NCI-H187 (cell line): ENCODE data around the gene LYL1.

Experiments used
- DNase-seq, 2 experiments: peaks; one replicate each; lab custom pipeline; 2025; lab: John Stamatoyannopoulos, UW

LYL1 gene

DNA sequence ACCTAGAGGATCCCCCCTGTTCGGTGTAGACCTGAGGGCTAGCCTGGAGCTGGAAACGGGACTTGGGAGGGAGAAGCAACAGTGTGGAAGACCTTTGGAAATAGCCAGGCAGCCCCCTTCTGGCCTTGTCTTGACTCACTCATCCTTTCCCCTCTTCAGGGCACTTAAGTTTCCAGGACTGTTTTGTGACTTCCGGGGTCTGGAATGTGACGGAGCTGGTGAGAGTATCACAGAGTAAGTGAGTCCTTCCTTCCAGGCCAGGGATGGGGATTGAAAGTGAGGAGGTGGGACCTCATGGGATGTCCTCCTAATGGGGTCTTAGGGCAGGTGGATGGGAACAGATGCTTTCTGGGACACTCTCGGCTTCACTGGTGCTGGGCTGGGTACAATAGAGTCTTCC, 29.4 kb downstream of the LYL1 start:
- DNase-seq, result no peak

DNA sequence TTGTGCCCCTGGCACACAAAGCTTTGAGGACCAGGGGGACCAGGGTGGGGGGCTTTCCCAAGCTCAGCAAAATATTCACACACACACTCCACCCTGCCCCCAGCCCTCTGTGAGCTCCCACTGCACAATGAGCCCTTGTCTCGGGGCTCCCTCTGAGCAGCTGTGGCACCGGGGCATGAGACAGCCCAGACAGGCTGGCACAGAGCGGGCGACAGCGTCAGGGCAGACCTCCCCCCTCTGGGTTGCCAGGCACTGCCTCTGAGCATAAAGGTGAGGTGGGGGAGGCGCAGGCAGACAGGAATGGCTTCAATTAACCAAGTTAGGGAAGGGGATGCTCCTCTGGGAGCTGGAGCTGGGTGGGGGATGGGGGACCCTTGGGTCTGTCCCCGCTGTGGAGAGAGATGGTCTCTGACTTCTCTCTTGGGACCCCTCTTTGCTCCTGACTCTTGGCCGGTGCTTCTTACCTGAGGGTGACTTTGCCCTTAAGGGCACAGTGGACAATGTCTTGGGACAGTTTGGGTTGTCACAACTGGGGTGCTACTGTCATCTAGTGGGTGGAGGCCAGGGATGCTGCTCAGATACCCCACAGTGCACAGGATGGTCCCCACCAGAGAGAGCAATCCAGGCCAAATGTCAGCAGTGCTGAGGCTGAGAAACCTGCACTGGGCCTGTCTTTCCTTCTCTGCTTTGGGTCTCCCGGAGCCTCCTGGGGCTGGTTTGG, 30.3 kb downstream of the LYL1 start:
- no peak for DNase-seq

DNA sequence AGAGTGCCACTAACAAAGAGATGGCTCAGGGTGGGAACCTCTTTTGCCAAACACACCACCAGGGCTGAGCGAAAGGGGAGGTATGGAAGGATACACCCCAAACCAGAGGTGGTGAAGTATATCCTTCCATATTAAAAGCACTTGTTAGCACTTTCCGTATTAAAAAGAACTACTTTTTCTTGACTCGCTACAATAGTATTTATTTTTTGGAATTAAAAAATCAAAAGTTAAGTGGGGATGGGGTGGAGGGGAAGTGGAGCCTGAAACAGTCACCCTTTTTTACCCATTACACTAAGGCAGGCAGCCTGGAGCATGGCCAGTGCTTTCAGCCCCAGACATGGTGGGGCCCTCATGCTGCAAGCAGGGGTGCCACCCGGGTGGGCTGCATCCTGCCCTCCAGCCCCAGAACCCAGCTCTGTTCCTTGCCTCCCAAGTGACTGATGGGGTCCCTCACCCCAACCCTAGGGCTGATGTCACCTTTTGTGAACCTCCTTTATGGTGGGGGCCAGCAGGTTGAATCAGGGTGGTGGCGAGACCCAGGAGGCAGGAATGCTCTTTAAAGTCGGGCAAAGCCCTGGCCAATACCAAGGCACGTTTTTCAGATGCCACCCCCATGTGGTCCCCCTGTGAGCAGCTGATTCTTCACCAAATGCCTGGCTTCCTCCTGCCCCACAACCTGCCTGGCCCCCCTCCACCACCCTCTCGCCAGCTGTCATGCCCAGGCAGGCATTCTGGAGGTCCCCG, 31.0 kb downstream of the LYL1 start:
- no peak for DNase-seq

DNA sequence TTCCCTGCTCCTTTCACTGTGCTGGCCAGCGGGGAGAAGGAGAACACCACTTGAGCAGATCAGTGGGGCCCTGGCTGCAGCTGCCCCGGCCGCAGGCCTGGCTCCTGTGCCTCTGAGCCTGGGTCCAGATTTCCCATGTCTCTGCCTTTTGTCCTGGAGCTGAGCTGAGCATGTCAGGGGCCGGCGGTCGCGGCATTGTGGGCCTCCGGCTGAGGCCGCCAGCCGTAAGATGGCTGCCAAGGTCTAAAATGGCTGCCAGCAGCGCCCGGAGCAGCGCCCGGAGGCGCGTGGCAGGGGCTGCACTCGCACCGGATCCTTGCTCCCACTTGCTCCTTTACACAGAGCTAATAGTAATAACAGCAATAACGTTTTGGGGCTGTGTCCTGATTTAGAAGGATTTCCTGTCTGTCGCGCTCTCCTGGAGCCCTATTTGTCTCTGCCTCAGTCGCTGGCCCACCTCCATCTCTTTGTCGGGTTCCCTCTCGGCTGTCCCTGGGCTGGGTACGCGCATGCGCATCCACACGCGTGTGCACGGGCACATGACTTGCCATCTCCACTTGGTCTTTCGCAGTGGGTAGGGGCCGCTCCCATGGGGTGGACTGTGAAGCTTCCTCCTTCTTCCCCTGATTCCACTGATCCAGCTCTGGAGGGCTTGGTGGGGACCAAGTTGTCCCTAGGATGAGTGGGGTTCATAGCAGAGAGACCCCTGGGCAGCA, 32.1 kb downstream of the LYL1 start:
- DNase-seq, result no peak

DNA sequence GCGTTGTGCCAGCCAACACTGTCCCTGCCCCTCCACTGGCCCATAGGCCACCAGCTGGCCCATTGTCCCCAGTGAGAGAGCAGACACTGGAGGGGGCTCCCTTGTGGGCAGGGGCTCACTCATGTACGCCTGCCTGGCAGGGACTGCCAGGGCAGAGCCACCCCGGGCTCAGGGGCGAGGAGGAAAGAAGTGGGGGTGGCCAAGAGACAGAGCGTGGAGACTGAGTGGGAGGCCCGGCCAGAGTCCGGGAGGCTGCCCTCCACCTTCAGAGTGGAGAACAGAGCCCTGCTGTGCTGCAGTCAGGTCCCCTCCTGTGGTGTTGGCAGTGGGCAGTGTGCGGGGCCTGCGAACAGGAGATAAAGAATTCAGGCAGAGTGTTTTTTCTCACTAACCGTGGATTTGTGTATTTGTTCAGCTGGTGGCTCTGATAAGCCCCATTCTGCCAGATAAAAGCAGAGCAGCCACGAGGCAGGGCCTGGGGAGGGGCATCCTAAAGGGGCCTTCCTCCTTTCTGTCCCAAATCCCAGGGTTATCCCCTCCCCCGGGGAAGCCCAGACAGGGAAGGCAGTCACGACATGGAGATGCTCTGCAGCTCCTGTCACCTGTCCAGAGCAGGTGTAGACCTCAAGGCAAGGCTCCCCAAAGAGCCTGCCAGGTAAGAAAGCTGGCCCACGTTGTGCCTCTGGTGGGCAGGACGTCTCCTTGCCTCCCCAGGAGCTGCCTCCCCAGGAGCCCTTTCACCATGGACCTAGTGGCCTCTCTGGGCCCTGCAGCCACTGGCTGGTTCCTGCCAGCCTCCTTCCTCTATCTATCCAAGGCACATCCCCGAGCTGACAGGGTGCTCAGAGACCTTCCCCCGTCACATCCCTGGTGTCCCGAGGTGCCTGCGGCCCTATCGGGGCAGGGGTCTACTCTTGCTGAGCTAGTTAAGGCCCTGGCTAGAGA, 33.0 kb downstream of the LYL1 start:
- DNase-seq, result no peak

DNA sequence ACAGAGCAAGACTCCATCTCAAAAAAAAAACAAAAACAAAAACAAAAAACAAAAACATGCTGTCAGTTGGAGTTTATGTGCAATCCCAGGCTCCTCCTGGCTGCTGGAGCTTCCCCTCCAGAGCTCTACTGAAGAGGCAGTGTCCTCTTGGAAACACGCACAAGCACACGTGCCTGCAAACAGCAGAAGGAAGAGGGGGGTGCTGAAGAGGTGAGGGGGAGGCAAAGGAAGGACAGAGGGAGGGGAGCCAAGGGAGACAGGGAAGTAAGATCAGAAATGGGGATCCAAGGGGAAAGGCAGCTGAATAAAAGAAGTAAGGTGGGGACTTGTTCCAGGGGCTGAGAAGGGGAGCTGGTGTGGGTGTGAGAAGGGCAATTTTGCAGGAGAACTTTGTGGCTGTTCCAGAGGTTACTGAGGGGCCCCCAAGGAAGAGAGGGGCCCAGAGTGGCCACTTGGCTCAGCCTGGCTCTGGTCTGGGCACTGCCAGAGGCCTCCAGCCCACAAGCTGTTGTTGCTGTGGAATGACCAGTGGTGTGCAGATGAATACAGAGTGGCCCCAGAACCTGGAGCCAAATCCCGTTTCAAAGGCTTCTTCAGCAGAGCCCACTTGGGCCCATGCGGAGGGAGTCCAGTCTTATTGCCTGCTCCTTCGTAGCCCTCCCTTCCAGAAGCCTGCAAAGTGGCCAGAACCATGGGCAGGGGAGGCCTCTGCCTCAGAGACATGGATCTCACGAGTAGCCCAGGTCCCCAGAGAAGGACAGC, 34.4 kb downstream of the LYL1 start:
- DNase-seq, result no peak

DNA sequence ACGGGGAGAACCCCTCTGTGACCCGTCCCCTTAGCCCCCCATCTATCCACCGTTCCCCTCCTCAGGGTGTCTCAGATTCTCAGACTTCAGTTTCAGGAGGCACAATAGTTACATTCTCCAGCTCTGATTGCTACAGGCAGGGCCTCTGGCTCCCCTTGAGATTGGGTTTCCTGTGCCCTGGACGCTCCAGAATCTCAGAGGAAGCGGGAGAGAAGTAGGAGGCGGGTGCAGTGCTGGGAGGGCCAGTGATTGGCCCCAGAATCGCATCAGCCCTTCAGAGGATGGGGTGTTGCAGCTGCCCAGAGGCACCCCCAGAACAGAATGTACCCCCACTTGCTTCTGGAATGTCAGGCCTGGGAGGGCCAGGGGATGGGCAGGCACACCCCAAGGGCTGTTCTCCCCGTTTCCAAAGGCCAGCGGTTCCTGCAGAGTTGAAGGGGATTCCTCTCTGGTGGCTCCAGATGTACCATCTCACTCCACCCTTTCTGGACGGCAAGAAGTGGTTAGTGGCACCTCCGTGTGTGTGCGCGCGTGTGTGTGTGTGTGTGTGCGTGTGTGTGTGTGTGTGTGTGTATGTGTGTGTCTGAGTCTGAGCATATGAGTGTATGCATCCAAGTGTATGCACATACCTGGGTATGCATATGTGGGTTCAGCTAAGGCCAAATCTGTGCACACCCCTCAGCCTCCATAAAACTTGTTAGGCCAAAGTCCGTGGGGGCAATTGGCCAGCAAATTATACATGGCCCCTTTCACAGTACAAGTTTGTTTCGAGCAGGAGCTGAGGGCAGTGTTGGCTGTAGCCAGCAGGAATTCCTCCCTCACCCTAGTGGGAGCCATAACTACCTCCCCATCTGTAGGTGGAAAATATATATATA, 35.5 kb downstream of the LYL1 start:
- no peak for DNase-seq

DNA sequence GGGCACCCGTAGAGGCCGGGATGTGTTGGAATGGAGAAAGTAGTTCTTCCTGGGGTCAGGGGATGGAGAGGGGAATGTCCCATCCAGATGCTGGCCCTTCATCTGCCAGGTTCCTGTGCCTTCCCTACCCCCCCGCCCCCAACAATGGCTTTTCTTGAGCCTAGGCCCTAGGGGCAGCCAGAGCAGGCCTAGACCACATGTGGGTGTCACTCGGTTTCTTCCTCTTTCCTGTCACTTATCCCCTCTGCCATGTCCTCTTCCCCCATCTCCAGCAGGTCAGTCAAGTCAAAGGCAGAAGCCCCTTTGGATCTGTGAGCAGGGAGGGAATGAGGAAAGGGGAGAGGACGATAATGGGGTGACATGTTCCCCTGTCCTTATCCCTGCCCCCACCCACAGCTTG, 36.4 kb downstream of the LYL1 start:
- no peak for DNase-seq

DNA sequence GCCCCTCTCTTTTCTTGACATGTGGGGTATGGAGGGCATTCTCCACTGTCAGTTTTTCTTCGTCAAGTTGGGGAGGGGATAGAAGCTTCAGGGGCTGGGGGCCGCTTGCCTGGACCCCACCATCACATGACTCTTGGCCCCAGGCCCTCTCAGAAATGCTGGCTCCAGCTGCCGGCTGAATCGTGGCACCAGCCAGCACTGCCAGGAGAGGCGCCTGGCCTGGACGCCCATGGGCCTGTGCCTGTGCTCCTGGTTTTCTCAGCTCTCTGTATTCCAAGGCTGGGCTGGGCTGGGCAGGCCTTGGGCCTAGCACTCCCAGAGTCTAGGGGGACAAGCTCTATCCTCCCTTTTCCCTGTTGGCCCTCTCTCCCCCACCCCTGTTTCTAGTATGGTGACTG, 38.6 kb downstream of the LYL1 start:
- DNase-seq, result no peak

DNA sequence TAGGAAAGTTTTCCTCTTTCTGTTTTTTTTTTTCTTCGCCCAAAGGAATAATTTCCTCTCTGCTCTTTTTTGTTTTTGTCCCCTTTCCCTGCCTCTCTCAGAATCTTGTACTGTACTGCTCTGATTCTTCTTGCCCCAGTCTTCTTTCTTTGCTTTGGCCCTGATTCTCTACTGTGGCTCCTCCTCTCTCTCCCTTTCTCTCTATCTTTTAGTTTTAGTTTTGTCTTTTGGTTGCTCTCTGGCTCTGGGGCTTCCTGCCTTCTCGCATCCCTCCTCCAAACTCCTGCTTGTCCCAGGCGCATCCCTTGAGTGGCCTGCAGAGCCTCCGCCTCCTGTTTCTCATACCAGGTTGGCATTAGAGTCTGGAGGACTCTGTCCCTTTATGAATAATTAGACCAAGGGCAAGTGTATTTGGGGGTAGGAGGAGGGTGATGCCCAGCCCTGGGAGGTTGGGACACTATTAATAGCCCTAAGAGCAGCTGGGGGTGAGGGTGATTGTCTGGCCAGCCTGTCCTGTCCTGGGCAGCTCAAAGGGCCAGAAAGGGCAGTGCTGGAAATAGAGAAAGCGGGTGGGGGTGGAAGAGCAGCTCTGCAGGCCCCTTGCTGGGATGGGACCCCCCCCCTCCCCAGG, 39.1 kb downstream of the LYL1 start:
- no peak for DNase-seq

DNA sequence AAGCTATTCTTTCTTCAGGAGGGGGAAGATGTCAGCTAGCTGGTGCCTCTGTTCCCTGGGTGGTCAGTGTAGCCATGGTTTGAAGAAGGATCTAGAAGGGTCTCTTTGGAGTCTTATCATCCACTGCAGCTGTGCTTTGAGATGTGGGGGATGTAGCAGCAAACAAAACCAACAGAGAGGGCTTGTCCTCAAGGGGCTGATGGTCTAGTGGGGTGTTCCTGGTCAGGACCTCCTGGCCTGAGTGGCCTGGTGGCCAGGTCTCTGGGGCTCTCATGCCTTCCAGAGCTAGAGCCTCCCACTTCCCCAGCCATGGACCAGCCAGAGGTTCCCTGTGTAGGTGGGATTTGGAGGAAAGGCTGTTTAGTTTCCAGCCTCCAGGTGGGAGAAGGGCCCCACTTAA, 40.3 kb downstream of the LYL1 start:
- DNase-seq, result no peak

DNA sequence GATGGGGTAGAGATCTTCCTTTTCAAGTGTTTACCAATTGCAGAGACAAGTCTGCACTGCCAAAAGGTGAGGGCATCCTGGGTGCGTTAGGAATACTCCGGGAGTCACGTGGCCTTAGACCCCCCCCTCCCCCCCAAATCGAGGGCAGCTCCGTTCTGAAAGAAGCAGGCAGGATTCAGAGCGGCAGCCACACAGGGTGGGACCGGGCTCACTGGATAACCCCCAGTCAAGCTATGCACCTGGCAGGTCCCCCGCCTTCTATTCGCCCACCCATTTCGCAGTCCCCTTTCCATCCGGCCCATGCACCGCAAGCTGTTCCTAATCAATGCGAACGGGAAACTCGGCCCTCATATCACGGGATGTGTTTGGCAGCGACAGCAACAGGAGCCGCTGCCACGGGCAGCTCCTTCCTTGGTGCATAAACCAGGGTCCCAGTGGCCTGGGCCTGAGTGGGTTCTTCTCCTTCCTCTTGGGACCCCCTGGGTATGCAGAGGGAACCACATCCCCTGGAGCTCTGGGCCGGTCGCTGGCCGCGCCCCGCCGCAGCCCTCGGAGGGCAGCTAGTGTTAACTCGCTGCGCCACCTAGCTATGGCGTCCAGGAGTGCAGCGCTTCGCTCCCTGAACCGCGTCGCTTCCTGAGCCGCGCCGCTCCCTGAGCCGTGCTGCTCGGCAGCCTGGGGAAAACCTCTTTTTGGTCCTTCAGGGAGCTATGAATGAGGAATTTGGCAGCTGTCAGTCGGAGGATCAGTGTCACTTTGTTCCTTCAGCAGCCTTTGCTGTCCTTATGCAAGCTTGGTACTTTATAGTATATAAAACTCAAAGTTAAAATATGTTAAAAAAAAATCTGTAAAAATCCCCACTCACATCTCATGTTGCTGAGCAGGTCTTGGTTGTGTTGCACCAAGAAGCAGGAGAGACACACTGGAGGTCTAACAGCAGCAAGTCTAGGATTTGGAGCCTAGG, 41.4 kb downstream of the LYL1 start:
- peak in 1 of 2 experiments; percentile 22 for DNase-seq

DNA sequence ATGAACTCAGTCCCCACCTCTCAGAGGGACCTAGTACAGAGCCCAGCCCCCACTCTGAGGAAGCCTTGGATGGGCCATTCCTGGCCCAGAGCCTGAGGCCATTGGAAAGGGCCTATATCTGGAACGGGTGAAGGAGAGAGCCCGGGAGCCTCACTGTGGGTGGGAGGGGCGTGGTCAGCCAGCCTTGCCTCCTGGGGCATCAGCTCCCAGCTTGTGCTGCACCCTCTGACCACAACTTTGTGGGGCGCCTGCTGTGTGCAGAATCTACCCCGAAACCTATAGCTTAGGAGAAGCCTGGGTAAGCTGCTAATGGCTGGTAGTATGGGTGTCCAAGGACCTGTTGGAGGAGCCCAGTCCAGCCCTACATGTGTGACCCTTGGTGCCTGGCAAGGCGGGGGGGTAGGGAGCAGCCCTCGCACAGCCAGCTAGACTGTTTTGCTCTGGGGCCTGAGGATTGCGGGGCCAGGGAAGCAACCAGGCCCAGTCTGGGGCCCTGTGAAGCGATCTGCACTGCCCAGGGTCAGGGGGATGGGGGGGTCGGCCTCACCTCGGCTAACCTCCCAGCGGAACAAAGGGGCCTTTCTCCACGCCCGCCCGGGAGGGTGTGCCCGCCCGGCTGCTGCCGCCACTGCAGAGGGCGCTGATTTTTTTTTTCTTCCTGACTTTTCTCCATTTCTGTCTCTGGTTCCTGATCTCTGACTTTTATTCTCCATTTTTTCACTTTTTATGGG, 42.3 kb downstream of the LYL1 start:
- no peak for DNase-seq

DNA sequence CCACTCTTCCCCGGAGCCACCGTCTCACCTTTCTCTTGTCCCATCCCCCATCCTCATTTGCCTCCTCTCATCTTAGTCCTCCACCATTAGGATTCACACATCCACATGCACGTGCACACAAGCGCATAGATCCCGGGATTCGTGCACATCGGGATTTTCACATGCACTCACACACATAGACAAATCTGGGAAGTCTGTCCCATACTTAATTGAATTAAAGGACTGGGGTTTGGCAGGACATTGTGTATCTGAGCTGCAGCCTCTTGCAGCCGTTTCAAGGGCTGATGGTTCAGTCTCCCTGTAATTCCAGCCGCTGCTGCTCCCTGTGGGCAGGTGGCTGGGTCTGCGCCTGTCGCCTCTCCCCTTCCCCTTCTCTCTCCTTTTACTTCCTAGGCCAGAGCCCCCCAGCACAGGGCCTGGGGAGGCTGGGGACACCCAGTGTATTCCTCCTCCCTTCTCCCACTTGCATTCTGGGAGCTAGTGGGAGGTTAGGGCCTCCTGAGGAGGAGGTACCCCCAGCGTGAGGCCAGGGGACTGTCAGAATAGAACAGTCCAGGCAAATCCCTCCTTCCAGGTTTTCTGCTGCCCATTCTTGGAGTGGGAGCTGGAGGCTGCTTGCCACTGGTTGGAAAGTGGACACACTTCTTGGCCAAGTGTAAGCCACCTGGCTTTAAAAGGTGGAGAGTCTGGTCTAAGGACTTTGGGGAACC, 43.6 kb downstream of the LYL1 start:
- DNase-seq, result no peak

DNA sequence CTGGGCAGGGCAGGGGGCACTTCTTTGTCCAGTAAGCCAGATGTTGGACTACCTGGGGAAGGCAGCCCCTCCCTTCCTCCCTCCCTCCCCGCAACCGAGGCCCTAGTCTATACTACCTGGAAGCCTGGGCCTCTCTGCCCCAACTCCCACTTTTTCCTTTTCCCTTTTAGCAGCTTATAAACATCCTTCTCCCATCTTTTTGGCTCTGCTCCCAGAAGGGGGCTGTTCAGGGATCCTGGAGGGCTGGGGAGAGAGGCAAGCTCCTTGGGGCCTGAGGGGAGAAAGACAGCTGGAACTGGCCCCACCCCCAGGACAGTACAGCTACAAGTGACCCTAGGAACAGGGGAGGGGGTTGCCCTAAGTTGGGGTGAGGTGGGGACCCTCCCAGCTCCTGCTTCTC, 44.9 kb downstream of the LYL1 start:
- DNase-seq, result no peak

DNA sequence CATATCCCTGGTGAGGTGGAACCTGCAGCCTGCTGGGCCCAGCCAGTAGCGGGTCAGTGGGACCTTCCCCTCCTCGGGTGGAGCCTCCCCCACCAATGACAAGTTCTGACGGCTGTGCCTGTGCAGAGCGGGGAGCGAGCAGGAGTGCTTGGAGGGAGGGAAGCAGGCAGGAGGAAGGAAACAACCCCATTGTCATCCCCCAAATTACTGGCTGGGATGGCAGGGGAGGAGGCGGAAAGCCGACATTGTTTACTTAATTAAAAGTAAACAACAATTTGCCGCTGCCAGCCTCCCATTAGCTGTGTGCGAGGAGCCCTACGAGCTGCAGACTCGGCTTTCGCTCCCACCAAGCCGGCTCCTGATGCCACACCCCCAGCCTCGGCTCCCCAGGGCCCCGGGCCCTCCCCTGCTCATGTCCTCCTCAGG, 45.5 kb downstream of the LYL1 start:
- DNase-seq, result no peak

DNA sequence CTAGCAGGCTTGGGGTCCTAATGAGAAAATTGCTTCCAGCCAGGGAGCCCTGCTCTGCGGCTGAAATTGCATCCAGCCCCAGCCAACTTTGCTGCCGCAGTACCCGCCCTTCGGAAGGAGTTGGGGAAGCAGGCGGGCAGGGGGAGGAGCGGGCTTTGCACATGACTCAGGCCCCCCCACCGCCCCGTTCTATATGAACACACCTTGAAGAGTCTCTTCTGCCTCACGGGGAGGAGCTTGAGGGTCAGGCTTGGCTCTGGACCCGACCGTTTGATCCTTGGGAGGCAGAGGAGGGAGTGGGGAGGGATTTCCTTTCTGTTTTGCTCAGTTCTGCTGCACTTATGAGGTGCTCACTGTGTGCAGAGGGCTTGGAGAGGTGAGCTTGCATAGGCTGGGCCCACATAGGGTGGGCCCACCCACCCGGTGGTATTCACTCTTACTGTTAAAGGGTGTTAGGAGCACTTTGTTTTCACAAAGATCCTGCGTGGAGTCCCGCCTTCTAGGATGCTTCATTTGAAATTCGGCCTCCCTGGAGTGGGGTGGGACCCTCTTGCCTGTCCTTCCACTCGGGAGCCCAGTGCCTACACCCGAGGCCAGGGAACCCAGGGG, 46.5 kb downstream of the LYL1 start:
- DNase-seq, result peak; percentile 19 to 66
